Calu3 (cell line): ENCODE results near the gene CACNG6. TPM values are rescaled to one million over a fixed set of nuclear protein-coding genes. Genes with fewer than 3 reads are reported as not detected.

Experiments used
- BruUV-seq: library from RNA; stranded (reverse); fragments of 400-500 nt; replicated peaks from 2 replicates; lab custom pipeline; 2021; lab: Mats Ljungman, UMichigan
- CTCF ChIA-PET: fragments of 300-600 bp; sonication (Branson Sonifier 250); formaldehyde crosslinking; loops from one replicate; lab custom pipeline; 2022; ENCODE audit warnings: antibody characterized with exemption; lab: Charles Lee
- DNase-seq: peaks from one replicate; pipeline ENCODE4 v3.0.0; 2022
- H3K27ac Mint-ChIP-seq: one replicate; pipeline ENCODE4 v1.8.0; 2022; ENCODE audit warnings: mixed read lengths; ENCODE audit not compliant: unreplicated experiment
- H3K27me3 Mint-ChIP-seq: one replicate; pipeline ENCODE4 v1.8.0; 2022; ENCODE audit warnings: mixed read lengths; ENCODE audit not compliant: unreplicated experiment
- H3K36me3 Mint-ChIP-seq: one replicate; pipeline ENCODE4 v1.8.0; 2022; ENCODE audit warnings: mild to moderate bottlenecking, moderate library complexity, mixed read lengths; ENCODE audit not compliant: insufficient read depth, unreplicated experiment
- H3K4me1 Mint-ChIP-seq: one replicate; pipeline ENCODE4 v1.8.0; 2022; ENCODE audit warnings: mild to moderate bottlenecking, low read depth, mixed read lengths; ENCODE audit not compliant: unreplicated experiment
- H3K4me3 Mint-ChIP-seq: one replicate; pipeline ENCODE4 v1.8.0; 2022; ENCODE audit warnings: mild to moderate bottlenecking, low read depth, moderate library complexity, mixed read lengths; ENCODE audit not compliant: unreplicated experiment
- H3K9me3 Mint-ChIP-seq: one replicate; pipeline ENCODE4 v1.8.0; 2022; ENCODE audit warnings: low read depth, mixed read lengths; ENCODE audit not compliant: unreplicated experiment
- intact Hi-C: fragments of 100-400 bp; cut with micrococcal nuclease; formaldehyde crosslinking; loops from one replicate; pipeline ENCODE4 v1.10.0; 2022; ENCODE audit not compliant: unreplicated experiment
- total RNA-seq: library from RNA; stranded (reverse); gene quantifications from 2 replicates; pipeline ENCODE4 v1.2.3, GENCODE V29; 2022
- TF ChIP-seq, protein P1 (sequence below): fragments of 200-600 bp; IDR thresholded peaks from one replicate; pipeline ENCODE4 v1.8.0; 2022; ENCODE audit warnings: antibody characterized with exemption; ENCODE audit not compliant: unreplicated experiment

The CACNG6 gene
- total RNA-seq, 1 experiment from 2014 or later, result 144 TPM

DNA sequence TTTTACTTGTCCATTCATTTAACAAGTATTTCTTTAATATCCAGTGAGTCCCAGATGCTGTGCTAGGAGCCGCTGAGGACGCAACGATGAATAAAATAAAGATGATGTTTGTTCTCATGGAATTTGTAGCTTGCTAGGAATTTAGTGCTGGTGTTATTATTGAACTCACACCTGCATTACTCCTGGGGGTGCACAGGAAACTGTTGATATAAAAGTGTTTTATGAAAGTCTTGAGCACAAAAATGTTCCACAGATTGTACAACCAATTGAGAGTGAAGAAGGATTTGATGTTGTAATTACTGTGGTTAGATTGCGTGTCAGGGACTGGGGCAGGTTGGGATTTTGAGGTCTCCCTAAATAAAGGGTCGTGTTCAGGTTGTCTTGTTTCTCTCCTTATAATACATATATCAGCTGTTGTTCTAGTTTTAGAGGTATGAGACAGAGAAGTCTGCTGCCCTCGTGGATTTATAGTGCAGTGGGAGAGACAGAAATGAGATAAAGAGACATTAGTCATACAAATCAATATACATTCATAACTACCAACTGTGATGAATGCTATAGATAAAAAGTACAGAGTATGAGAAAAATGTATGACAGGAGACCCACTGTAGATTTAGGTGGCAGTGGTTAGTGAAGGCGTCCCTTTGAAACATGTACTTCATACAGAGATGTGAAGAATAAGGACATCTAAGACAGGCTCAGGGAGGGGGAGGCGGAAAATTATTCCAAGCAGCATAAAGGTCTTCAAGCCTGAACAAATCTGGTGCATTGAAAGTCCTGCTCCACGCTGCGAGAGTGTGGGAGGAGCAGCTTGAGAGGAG lies 11.3 kb downstream of the CACNG6 start:
- TF ChIP-seq, protein P1, sequence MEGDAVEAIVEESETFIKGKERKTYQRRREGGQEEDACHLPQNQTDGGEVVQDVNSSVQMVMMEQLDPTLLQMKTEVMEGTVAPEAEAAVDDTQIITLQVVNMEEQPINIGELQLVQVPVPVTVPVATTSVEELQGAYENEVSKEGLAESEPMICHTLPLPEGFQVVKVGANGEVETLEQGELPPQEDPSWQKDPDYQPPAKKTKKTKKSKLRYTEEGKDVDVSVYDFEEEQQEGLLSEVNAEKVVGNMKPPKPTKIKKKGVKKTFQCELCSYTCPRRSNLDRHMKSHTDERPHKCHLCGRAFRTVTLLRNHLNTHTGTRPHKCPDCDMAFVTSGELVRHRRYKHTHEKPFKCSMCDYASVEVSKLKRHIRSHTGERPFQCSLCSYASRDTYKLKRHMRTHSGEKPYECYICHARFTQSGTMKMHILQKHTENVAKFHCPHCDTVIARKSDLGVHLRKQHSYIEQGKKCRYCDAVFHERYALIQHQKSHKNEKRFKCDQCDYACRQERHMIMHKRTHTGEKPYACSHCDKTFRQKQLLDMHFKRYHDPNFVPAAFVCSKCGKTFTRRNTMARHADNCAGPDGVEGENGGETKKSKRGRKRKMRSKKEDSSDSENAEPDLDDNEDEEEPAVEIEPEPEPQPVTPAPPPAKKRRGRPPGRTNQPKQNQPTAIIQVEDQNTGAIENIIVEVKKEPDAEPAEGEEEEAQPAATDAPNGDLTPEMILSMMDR, result no peak
- Mint-ChIP-seq H3K4me3 (peak overlapping the region; percentile 20), H3K36me3 (peaks cover 68% of the 10 kb centered on the region), H3K27me3 (no peaks in the 10 kb centered on the region), H3K9me3 (no peaks in the 10 kb centered on the region), H3K4me1 (peaks cover 51% of the 10 kb centered on the region), H3K27ac (peak overlapping the region; percentile 88)
- peak; percentile 73 for DNase-seq
- intact Hi-C loops, result loop anchor here (1.0 kb wide), 2 partner anchors 18 to 22 kb away; no protein-coding TSS in a partner anchor
- BruUV-seq, result no TSS peak
- CTCF ChIA-PET, result interaction anchor here (0.7 to 2.1 kb wide), 11 partner anchors 8 to 1005 kb away, joined by 3 to 14 read pairs (median 4); partner anchors contain the start of genes CACNG6 and PRKCG

DNA sequence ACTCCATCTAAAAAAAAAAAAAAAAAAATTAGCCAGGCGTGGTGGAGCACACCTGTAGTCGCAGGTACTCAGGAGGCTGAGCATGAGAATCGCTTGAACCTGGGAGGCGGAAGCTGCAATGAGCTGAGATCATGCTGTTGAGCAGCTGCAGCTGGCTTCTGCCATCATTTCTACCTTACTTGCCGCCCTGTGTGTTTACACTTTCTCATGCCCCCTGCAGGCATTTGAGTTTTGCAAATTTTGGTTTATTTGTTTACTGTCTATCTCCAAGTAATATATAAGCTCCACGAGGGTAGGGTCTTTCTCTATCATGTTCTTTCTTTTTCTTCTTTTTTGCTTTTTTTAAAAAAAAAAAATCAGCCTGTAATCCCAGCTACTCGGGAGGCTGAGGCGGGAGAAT lies 18.0 kb downstream of the CACNG6 start:
- BruUV-seq, result no TSS peak
- peak overlapping the region; percentile 86 for H3K27ac Mint-ChIP-seq
- TF ChIP-seq, protein P1, result no peak
- CTCF ChIA-PET, result interaction anchor here (0.7 to 0.8 kb wide), 2 partner anchors 138 to 673 kb away, joined by 3 to 5 read pairs; no protein-coding TSS in a partner anchor
- intact Hi-C loops, result no loop called here
- no peaks in the 10 kb centered on the region for H3K27me3 Mint-ChIP-seq
- no peak overlapping the region for H3K4me3 Mint-ChIP-seq
- no peaks in the 10 kb centered on the region for H3K9me3 Mint-ChIP-seq
- H3K4me1 Mint-ChIP-seq, result peaks cover 34% of the 10 kb centered on the region
- DNase-seq, result no peak
- H3K36me3 Mint-ChIP-seq, result peaks cover 61% of the 10 kb centered on the region

DNA sequence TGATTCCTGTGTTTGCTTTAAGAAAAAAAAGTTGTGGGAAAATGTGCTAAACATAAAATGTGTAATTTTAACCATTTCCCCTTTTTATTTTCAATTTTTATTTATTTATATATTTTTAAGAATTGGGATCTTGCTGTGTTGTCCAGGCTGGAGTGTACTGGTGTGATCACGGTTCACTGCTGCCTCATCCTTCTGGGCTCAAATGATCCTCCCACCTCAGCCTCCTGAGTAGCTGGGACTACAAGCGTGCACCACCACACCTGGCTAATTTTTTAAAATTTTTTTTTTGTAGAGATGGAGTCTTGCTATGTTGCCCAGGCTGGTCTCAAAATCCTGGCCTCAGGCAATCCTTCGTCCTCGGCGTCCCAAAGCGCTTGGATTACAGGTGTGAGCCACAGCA lies 19.0 kb downstream of the CACNG6 start:
- no TSS peak for BruUV-seq
- DNase-seq, result no peak
- TF ChIP-seq, protein P1, result no peak
- Mint-ChIP-seq H3K27me3 (no peaks in the 10 kb centered on the region), H3K4me1 (peaks cover 45% of the 10 kb centered on the region), H3K9me3 (no peaks in the 10 kb centered on the region), H3K36me3 (peaks cover 57% of the 10 kb centered on the region), H3K4me3 (no peak overlapping the region), H3K27ac (peak overlapping the region; percentile 86)
- CTCF ChIA-PET, result interaction anchor here (0.6 to 0.7 kb wide), 3 partner anchors 8 to 47 kb away, joined by 3 to 4 read pairs (median 3); no protein-coding TSS in a partner anchor
- intact Hi-C loops, result no loop called here

DNA sequence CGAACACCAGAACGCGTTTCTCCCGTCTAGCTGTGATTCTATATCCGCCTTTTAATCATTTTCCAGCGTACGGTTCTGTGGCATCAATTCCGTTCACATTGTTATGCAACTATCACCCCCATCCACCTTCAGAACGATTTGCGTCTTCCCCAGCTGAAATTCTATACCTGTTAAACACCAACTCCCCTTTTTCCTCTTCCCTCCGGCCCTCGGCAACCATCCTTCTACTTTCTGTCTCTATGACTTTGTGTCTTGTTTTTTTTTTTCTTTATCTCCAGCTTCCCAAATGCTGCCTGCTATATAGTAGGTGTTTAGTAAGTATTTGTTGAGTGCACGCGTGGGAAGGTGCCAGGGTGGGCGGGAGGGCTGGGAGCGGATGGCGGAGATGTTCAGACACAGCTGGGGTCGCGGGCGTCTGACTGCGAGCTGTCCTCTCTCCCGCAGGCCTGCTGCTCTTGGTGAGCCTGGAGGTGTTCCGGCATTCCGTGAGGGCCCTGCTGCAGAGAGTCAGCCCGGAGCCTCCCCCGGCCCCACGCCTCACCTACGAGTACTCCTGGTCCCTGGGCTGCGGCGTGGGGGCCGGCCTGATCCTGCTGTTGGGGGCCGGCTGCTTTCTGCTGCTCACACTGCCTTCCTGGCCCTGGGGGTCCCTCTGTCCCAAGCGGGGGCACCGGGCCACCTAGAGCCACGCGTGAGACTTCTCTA lies 20.2 kb downstream of the CACNG6 start:
- Mint-ChIP-seq H3K9me3 (peaks cover 2% of the 10 kb centered on the region), H3K36me3 (peaks cover 66% of the 10 kb centered on the region), H3K27ac (peak overlapping the region; percentile 8), H3K27me3 (no peaks in the 10 kb centered on the region), H3K4me1 (peaks cover 50% of the 10 kb centered on the region), H3K4me3 (no peak overlapping the region)
- no TSS peak for BruUV-seq
- no peak for DNase-seq
- intact Hi-C loops, result no loop called here
- TF ChIP-seq, protein P1, result no peak
- CTCF ChIA-PET, result no interaction called here
